HEK293 (cell line): ENCODE data around the gene NUP58.
A peak's percentile ranks its signal among the peaks of the same experiment; 100 is the strongest.

ENCODE experiments used
- HOXD13 ChIP-seq: sonication (generic); formaldehyde crosslinking; IDR thresholded peaks from 2 replicates; pipeline ENCODE4 v1.8.0; 2022; ENCODE audit warnings: missing genetic modification reagents, borderline replicate concordance
- KLF8 ChIP-seq: fragments of 450-650 bp; formaldehyde crosslinking; IDR thresholded peaks from 2 replicates; pipeline ENCODE4 v1.5.1; 2016; ENCODE audit warnings: missing biosample characterization, missing genetic modification characterization
- MZF1 ChIP-seq: fragments of 450-650 bp; formaldehyde crosslinking; IDR thresholded peaks from 2 replicates; pipeline ENCODE4 v1.5.1; 2017; ENCODE audit warnings: missing biosample characterization, missing genetic modification characterization, borderline replicate concordance
- ZNF138 ChIP-seq: fragments of 450-650 bp; formaldehyde crosslinking; IDR thresholded peaks from 2 replicates; pipeline ENCODE4 v1.5.1; 2016; ENCODE audit warnings: missing biosample characterization, missing genetic modification characterization, borderline replicate concordance
- ZNF24 ChIP-seq: fragments of 450-650 bp; formaldehyde crosslinking; IDR thresholded peaks from 2 replicates; pipeline ENCODE4 v1.5.1; 2016; ENCODE audit warnings: missing biosample characterization, missing genetic modification characterization
- ZNF324 ChIP-seq: fragments of 450-650 bp; formaldehyde crosslinking; IDR thresholded peaks from 2 replicates; pipeline ENCODE4 v1.5.1; 2016; ENCODE audit warnings: missing biosample characterization, missing genetic modification characterization
- ZNF335 ChIP-seq: fragments of 450-650 bp; formaldehyde crosslinking; conservative IDR thresholded peaks from 2 replicates; pipeline ENCODE4 v1.5.1; 2016; ENCODE audit warnings: missing biosample characterization, missing genetic modification characterization
- ZNF366 ChIP-seq: fragments of 450-650 bp; formaldehyde crosslinking; conservative IDR thresholded peaks from 2 replicates; pipeline ENCODE4 v1.5.1; 2016; ENCODE audit warnings: missing biosample characterization, missing genetic modification characterization
- ZNF473 ChIP-seq: fragments of 450-650 bp; formaldehyde crosslinking; IDR thresholded peaks from 2 replicates; pipeline ENCODE4 v1.5.1; 2017; ENCODE audit warnings: missing biosample characterization, missing genetic modification characterization
- ZNF501 ChIP-seq: fragments of 450-650 bp; formaldehyde crosslinking; IDR thresholded peaks from 2 replicates; pipeline ENCODE4 v1.5.1; 2016; ENCODE audit warnings: missing biosample characterization, missing genetic modification characterization
- ZNF544 ChIP-seq: fragments of 450-650 bp; formaldehyde crosslinking; IDR thresholded peaks from 2 replicates; pipeline ENCODE4 v1.5.0; 2017; ENCODE audit warnings: missing biosample characterization, missing genetic modification characterization
- ZNF585B ChIP-seq: fragments of 450-650 bp; formaldehyde crosslinking; IDR thresholded peaks from 2 replicates; pipeline ENCODE4 v1.5.1; 2016; ENCODE audit warnings: missing biosample characterization, missing genetic modification characterization
- ZNF610 ChIP-seq: fragments of 450-650 bp; formaldehyde crosslinking; IDR thresholded peaks from 2 replicates; pipeline ENCODE4 v1.5.1; 2016; ENCODE audit warnings: missing biosample characterization, missing genetic modification characterization, borderline replicate concordance
- ZNF660 ChIP-seq: fragments of 450-650 bp; IDR thresholded peaks from 2 replicates; pipeline ENCODE4 v1.5.1; 2018; ENCODE audit warnings: missing biosample characterization, mild to moderate bottlenecking, missing genetic modification characterization
- ZNF76 ChIP-seq: fragments of 450-650 bp; formaldehyde crosslinking; IDR thresholded peaks from 2 replicates; pipeline ENCODE4; 2016; ENCODE audit warnings: low read depth, missing biosample characterization, missing genetic modification characterization, borderline replicate concordance
- ZNF830 ChIP-seq: fragments of 450-650 bp; IDR thresholded peaks from 2 replicates; pipeline ENCODE4 v1.5.0; 2018; ENCODE audit warnings: missing biosample characterization, missing genetic modification characterization, low read depth, mild to moderate bottlenecking, moderate library complexity
- TF ChIP-seq, protein P1 (sequence below): fragments of 450-650 bp; formaldehyde crosslinking; IDR thresholded peaks from 2 replicates; pipeline ENCODE4 v1.5.1; 2016; ENCODE audit warnings: missing biosample characterization, missing genetic modification characterization, low read depth
- TF ChIP-seq, protein P2 (sequence below): fragments of 450-650 bp; formaldehyde crosslinking; IDR thresholded peaks from 2 replicates; pipeline ENCODE4 v1.5.1; 2016; ENCODE audit warnings: missing biosample characterization, missing genetic modification characterization
- TF ChIP-seq, protein P3 (sequence below): fragments of 450-650 bp; formaldehyde crosslinking; IDR thresholded peaks from 2 replicates; pipeline ENCODE4 v1.5.1; 2016; ENCODE audit warnings: missing biosample characterization, missing genetic modification characterization
- TF ChIP-seq, protein P4 (sequence below): fragments of 450-650 bp; formaldehyde crosslinking; IDR thresholded peaks from 2 replicates; pipeline ENCODE4 v1.5.1; 2016; ENCODE audit warnings: missing biosample characterization, missing genetic modification characterization
- TF ChIP-seq, protein P5 (sequence below): fragments of 450-650 bp; formaldehyde crosslinking; IDR thresholded peaks from 2 replicates; pipeline ENCODE4 v1.5.1; 2016; ENCODE audit warnings: missing biosample characterization, missing genetic modification characterization, borderline replicate concordance
- TF ChIP-seq, protein P6 (sequence below): fragments of 450-650 bp; IDR thresholded peaks from 2 replicates; pipeline ENCODE4 v1.5.1; 2018; ENCODE audit warnings: missing biosample characterization, mild to moderate bottlenecking, missing genetic modification characterization

NUP58 gene

DNA sequence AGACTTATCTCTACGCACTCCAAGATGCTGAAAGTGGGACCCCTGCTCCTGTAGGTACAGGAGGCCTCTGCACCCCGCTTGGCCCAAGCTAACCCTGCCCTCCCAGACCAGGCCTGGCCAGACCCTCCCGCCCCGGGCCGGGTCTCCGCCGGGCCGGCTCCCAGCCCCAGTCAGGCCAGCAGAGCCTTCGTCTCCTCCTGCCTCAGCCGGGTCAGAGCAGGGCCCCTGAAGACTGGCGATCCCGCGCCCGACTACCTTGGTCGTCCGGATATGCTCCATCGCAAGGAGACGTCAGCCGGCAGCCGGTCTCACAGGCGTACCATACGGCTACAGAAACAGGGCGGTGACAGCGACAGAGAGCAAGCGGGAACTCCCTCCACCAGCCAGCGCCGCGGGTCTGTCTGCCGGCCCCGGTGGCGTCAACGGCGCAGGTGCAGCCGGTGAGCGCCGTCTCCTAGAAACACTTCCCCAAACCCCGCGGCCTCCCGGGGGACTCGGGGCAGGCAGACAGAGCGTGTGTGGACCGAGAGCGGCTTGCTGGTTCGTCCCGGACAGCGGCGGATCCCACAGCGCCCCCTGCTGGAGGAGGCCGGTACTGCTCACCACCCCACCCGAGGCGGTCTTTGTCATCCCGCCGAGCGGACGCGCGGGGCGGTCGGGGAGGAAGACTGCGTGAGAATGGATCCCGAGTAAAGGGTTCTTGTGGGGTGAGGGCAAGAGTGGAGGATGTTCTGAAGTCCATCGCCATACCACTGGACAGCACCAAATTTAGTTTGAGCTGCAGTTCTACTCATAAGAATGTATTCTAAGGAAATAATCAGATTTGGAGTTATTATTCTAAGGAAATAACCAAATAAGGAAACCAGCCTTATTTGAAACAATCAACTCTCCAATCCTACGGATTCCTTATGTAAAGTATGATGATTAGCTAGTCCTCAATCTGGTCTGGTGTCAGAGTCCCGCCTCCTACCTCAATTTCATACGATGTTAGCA lies 14.2 kb upstream of the NUP58 start, which contains the start of gene MTMR6 (continued):
- TF ChIP-seq, protein P1, sequence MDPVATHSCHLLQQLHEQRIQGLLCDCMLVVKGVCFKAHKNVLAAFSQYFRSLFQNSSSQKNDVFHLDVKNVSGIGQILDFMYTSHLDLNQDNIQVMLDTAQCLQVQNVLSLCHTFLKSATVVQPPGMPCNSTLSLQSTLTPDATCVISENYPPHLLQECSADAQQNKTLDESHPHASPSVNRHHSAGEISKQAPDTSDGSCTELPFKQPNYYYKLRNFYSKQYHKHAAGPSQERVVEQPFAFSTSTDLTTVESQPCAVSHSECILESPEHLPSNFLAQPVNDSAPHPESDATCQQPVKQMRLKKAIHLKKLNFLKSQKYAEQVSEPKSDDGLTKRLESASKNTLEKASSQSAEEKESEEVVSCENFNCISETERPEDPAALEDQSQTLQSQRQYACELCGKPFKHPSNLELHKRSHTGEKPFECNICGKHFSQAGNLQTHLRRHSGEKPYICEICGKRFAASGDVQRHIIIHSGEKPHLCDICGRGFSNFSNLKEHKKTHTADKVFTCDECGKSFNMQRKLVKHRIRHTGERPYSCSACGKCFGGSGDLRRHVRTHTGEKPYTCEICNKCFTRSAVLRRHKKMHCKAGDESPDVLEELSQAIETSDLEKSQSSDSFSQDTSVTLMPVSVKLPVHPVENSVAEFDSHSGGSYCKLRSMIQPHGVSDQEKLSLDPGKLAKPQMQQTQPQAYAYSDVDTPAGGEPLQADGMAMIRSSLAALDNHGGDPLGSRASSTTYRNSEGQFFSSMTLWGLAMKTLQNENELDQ (tag by site-specific recombination), result no peak
- TF ChIP-seq MZF1 (tag by site-specific recombination) (peak; percentile 74; the same call in 1 of the 2 replicates), ZNF544 (tag by site-specific recombination) (no peak), ZNF24 (0 out of 2 replicates have a peak, but pooled peaks have one; percentile 60), ZNF335 (tag by site-specific recombination) (peak; percentile 59), ZNF473 (tag by site-specific recombination) (no peak), ZNF585B (tag by site-specific recombination) (no peak), ZNF366 (tag by site-specific recombination) (peak; percentile 32; the same call in 1 of the 2 replicates), KLF8 (tag by site-specific recombination) (0 out of 2 replicates have a peak, but pooled peaks have one; percentile 21), ZNF324 (0 out of 2 replicates have a peak, but pooled peaks have one; percentile 41), ZNF830 (tag by site-specific recombination) (no peak), ZNF610 (tag by site-specific recombination) (peak; percentile 90; the same call in 1 of the 2 replicates), ZNF138 (tag by site-specific recombination) (no peak), ZNF501 (tag by site-specific recombination) (peak; percentile 82), ZNF76 (peak; percentile 29; the same call in 1 of the 2 replicates), HOXD13 (no peak), ZNF660 (tag by site-specific recombination) (peak; percentile 84)
- TF ChIP-seq, protein P2, sequence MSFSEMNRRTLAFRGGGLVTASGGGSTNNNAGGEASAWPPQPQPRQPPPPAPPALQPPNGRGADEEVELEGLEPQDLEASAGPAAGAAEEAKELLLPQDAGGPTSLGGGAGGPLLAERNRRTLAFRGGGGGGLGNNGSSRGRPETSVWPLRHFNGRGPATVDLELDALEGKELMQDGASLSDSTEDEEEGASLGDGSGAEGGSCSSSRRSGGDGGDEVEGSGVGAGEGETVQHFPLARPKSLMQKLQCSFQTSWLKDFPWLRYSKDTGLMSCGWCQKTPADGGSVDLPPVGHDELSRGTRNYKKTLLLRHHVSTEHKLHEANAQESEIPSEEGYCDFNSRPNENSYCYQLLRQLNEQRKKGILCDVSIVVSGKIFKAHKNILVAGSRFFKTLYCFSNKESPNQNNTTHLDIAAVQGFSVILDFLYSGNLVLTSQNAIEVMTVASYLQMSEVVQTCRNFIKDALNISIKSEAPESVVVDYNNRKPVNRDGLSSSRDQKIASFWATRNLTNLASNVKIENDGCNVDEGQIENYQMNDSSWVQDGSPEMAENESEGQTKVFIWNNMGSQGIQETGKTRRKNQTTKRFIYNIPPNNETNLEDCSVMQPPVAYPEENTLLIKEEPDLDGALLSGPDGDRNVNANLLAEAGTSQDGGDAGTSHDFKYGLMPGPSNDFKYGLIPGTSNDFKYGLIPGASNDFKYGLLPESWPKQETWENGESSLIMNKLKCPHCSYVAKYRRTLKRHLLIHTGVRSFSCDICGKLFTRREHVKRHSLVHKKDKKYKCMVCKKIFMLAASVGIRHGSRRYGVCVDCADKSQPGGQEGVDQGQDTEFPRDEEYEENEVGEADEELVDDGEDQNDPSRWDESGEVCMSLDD (tag by site-specific recombination), result 0 out of 2 replicates have a peak, but pooled peaks have one; percentile 26
- TF ChIP-seq, protein P3, sequence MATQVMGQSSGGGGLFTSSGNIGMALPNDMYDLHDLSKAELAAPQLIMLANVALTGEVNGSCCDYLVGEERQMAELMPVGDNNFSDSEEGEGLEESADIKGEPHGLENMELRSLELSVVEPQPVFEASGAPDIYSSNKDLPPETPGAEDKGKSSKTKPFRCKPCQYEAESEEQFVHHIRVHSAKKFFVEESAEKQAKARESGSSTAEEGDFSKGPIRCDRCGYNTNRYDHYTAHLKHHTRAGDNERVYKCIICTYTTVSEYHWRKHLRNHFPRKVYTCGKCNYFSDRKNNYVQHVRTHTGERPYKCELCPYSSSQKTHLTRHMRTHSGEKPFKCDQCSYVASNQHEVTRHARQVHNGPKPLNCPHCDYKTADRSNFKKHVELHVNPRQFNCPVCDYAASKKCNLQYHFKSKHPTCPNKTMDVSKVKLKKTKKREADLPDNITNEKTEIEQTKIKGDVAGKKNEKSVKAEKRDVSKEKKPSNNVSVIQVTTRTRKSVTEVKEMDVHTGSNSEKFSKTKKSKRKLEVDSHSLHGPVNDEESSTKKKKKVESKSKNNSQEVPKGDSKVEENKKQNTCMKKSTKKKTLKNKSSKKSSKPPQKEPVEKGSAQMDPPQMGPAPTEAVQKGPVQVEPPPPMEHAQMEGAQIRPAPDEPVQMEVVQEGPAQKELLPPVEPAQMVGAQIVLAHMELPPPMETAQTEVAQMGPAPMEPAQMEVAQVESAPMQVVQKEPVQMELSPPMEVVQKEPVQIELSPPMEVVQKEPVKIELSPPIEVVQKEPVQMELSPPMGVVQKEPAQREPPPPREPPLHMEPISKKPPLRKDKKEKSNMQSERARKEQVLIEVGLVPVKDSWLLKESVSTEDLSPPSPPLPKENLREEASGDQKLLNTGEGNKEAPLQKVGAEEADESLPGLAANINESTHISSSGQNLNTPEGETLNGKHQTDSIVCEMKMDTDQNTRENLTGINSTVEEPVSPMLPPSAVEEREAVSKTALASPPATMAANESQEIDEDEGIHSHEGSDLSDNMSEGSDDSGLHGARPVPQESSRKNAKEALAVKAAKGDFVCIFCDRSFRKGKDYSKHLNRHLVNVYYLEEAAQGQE (tag by site-specific recombination), result no peak
- TF ChIP-seq, protein P4, sequence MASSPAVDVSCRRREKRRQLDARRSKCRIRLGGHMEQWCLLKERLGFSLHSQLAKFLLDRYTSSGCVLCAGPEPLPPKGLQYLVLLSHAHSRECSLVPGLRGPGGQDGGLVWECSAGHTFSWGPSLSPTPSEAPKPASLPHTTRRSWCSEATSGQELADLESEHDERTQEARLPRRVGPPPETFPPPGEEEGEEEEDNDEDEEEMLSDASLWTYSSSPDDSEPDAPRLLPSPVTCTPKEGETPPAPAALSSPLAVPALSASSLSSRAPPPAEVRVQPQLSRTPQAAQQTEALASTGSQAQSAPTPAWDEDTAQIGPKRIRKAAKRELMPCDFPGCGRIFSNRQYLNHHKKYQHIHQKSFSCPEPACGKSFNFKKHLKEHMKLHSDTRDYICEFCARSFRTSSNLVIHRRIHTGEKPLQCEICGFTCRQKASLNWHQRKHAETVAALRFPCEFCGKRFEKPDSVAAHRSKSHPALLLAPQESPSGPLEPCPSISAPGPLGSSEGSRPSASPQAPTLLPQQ, result no peak; the same call in 1 of the 2 replicates
- TF ChIP-seq, protein P5, sequence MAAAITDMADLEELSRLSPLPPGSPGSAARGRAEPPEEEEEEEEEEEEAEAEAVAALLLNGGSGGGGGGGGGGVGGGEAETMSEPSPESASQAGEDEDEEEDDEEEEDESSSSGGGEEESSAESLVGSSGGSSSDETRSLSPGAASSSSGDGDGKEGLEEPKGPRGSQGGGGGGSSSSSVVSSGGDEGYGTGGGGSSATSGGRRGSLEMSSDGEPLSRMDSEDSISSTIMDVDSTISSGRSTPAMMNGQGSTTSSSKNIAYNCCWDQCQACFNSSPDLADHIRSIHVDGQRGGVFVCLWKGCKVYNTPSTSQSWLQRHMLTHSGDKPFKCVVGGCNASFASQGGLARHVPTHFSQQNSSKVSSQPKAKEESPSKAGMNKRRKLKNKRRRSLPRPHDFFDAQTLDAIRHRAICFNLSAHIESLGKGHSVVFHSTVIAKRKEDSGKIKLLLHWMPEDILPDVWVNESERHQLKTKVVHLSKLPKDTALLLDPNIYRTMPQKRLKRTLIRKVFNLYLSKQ (tag by site-specific recombination), result no peak
- TF ChIP-seq, protein P6, sequence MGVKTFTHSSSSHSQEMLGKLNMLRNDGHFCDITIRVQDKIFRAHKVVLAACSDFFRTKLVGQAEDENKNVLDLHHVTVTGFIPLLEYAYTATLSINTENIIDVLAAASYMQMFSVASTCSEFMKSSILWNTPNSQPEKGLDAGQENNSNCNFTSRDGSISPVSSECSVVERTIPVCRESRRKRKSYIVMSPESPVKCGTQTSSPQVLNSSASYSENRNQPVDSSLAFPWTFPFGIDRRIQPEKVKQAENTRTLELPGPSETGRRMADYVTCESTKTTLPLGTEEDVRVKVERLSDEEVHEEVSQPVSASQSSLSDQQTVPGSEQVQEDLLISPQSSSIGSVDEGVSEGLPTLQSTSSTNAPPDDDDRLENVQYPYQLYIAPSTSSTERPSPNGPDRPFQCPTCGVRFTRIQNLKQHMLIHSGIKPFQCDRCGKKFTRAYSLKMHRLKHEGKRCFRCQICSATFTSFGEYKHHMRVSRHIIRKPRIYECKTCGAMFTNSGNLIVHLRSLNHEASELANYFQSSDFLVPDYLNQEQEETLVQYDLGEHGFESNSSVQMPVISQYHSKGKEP (tag by site-specific recombination), result no peak
